SK-N-SH (cell line): ENCODE measurements around the gene CD38. TPM values are rescaled to one million over a fixed set of nuclear protein-coding genes. Genes with fewer than 3 reads are reported as not detected.

ENCODE experiments used
- CTCF ChIA-PET: fragments of 300-600, 350-600 bp; formaldehyde crosslinking; extraction: SDS; loops from one replicate; lab custom pipeline; 2021; lab: Yijun Ruan, JAX
- POLR2A ChIA-PET: fragments of 350-600 bp; sonication (Branson Sonifier 250); formaldehyde crosslinking; extraction: SDS; loops from one replicate; lab custom pipeline; 2020; ENCODE audit warnings: antibody characterized with exemption, inconsistent platforms; lab: Yijun Ruan, JAX
- DNase-seq: peaks from one replicate; pipeline ENCODE4 v3.0.0; 2012
- H2AFZ ChIP-seq: fragments of 200-600 bp; sonication (generic); 2 replicates; pipeline ENCODE4 v1.8.1; 2016; ENCODE audit warnings: antibody characterized with exemption, mild to moderate bottlenecking, low read depth
- H3F3A ChIP-seq: fragments of 200-600 bp; sonication (generic); replicated peaks from 2 replicates; pipeline ENCODE3; 2016; ENCODE audit warnings: antibody characterized with exemption, mild to moderate bottlenecking; ENCODE audit not compliant: insufficient read depth
- H3K27ac ChIP-seq, 2 experiments: fragments of 200-500 bp in 1 of 2; fragments of 200-600 bp in 1 of 2; sonication (Bioruptor generic) in 1 of 2; sonication (generic), shearing (Covaris generic) in 1 of 2; 2 replicates each; pipeline versions ENCODE4 v1.5.1 to v1.6.1; 2014 to 2016; ENCODE audit warnings: low read depth in 2 of 2, inconsistent platforms in 1 of 2, low read length in 1 of 2, mild to moderate bottlenecking in 1 of 2, mixed read lengths in 1 of 2
- H3K27me3 ChIP-seq: fragments of 200-600 bp; sonication (generic), shearing (Covaris generic); 2 replicates; pipeline ENCODE4 v1.6.1; 2016; ENCODE audit warnings: mixed run types; ENCODE audit not compliant: insufficient read depth
- H3K36me3 ChIP-seq, 2 experiments: fragments of 200-500 bp in 1 of 2; fragments of 200-600 bp in 1 of 2; sonication (Bioruptor generic) in 1 of 2; sonication (generic) in 1 of 2; replicated peaks in 1 of 2; 2 replicates each; pipeline versions ENCODE3 to v1.5.1; 2014 to 2016; ENCODE audit warnings: low read length in 1 of 2, mild to moderate bottlenecking in 1 of 2; ENCODE audit not compliant: insufficient read depth in 2 of 2, control insufficient read depth in 1 of 2
- H3K4me1 ChIP-seq, 2 experiments: fragments of 200-500 bp in 1 of 2; fragments of 200-600 bp in 1 of 2; sonication (Bioruptor generic) in 1 of 2; sonication (generic), shearing (Covaris generic) in 1 of 2; 2 replicates each; pipeline versions ENCODE4 v1.5.1 to v1.6.1; 2014 to 2016; ENCODE audit warnings: low read depth in 1 of 2, low read length in 1 of 2, mixed run types in 1 of 2; ENCODE audit not compliant: insufficient read depth in 2 of 2, control insufficient read depth in 1 of 2
- H3K4me2 ChIP-seq: fragments of 200-600 bp; sonication (generic), shearing (Covaris generic); 2 replicates; pipeline ENCODE4 v1.6.1; 2017; ENCODE audit warnings: mixed run types
- H3K4me3 ChIP-seq, 2 experiments: fragments of 200-500 bp in 1 of 2; fragments of 200-600 bp in 1 of 2; sonication (Bioruptor generic) in 1 of 2; sonication (generic), shearing (Covaris generic) in 1 of 2; 2 replicates each; pipeline versions ENCODE4 v1.5.1 to v1.8.1; 2014 to 2016; ENCODE audit warnings: low read depth in 2 of 2, inconsistent platforms in 1 of 2, low read length in 1 of 2, mild to moderate bottlenecking in 1 of 2, mixed read lengths in 1 of 2, moderate library complexity in 1 of 2
- H3K79me2 ChIP-seq: fragments of 200-600 bp; sonication (generic); 2 replicates; pipeline ENCODE4 v1.8.1; 2017; ENCODE audit warnings: mild to moderate bottlenecking; ENCODE audit not compliant: insufficient read depth
- H3K9ac ChIP-seq: fragments of 200-600 bp; sonication (generic); 2 replicates; pipeline ENCODE4 v1.6.1; 2017; ENCODE audit warnings: mixed run types
- H3K9me2 ChIP-seq: fragments of 200-600 bp; sonication (generic); 2 replicates; pipeline ENCODE4 v1.6.1; 2017; ENCODE audit warnings: mixed run types
- H3K9me3 ChIP-seq: fragments of 200-600 bp; sonication (generic); 2 replicates; pipeline ENCODE4 v1.6.1; 2017; ENCODE audit warnings: mixed run types, mild to moderate bottlenecking, moderate library complexity
- H4K20me1 ChIP-seq: fragments of 200-600 bp; sonication (generic); 2 replicates; pipeline ENCODE4 v1.6.1; 2017; ENCODE audit warnings: mild to moderate bottlenecking, mixed run types; ENCODE audit not compliant: insufficient read depth
- CHD2 ChIP-seq: fragments of 150-350 bp; IDR thresholded peaks from 2 replicates; pipeline ENCODE4 v1.6.1; 2018; ENCODE audit warnings: low read length; ENCODE audit not compliant: partially characterized antibody
- EP300 ChIP-seq, 2 experiments: IDR thresholded peaks; 2 replicates each; pipeline versions ENCODE4 v1.4.0 to v1.6.1; 2012; ENCODE audit warnings: borderline replicate concordance in 1 of 2, low read depth in 1 of 2, low read length in 1 of 2
- FOSL2 ChIP-seq: IDR thresholded peaks from 2 replicates; pipeline ENCODE4 v1.4.0; 2012; ENCODE audit warnings: low read depth, mild to moderate bottlenecking, moderate library complexity, borderline replicate concordance
- GABPA ChIP-seq: IDR thresholded peaks from 2 replicates; pipeline ENCODE4 v1.4.0; 2012; ENCODE audit warnings: low read depth, mild to moderate bottlenecking
- JUND ChIP-seq: IDR thresholded peaks from 2 replicates; pipeline ENCODE4 v1.4.0; 2012
- NFIC ChIP-seq: IDR thresholded peaks from 2 replicates; pipeline ENCODE4 v1.4.0; 2012; ENCODE audit warnings: borderline replicate concordance
- NRF1 ChIP-seq: IDR thresholded peaks from 2 replicates; pipeline ENCODE4 v1.6.1; 2012; ENCODE audit warnings: low read depth, mild to moderate bottlenecking, low read length
- POLR2AphosphoS5 ChIP-seq: IDR thresholded peaks from 2 replicates; pipeline ENCODE4 v1.6.1; 2012; ENCODE audit warnings: low read depth, low read length
- RAD21 ChIP-seq: IDR thresholded peaks from 2 replicates; pipeline ENCODE4 v1.6.1; 2012; ENCODE audit warnings: mild to moderate bottlenecking, low read length
- RCOR1 ChIP-seq: fragments of 150-350 bp; IDR thresholded peaks from 2 replicates; pipeline ENCODE4 v1.6.1; 2017; ENCODE audit warnings: antibody characterized with exemption, low read length
- REST ChIP-seq: IDR thresholded peaks from 2 replicates; pipeline ENCODE4 v1.6.1; 2012; ENCODE audit warnings: mild to moderate bottlenecking, low read depth, low read length, moderate library complexity
- SIN3A ChIP-seq: IDR thresholded peaks from 2 replicates; pipeline ENCODE4 v1.6.1; 2012; ENCODE audit warnings: low read depth, mild to moderate bottlenecking, low read length, moderate library complexity, borderline replicate concordance
- SMC3 ChIP-seq: IDR thresholded peaks from 2 replicates; pipeline ENCODE4 v1.6.1; 2012; ENCODE audit warnings: low read depth, low read length, improper control_type of control experiment
- TEAD4 ChIP-seq: IDR thresholded peaks from 2 replicates; pipeline ENCODE4 v1.4.0; 2012; ENCODE audit warnings: mild to moderate bottlenecking, borderline replicate concordance; ENCODE audit not compliant: insufficient read depth
- YY1 ChIP-seq: IDR thresholded peaks from 2 replicates; pipeline ENCODE4 v1.4.0; 2012; ENCODE audit warnings: low read depth, mild to moderate bottlenecking
- WGBS: methylation state at CpG from one replicate; pipeline ENCODE4 v1.1.6; 2017; ENCODE audit warnings: low lambda C conversion rate; 5-methylcytosine and 5-hydroxymethylcytosine counted together
- polyA plus RNA-seq, 3 experiments: library from polyadenylated mRNA; depleted of rRNA; stranded (reverse); fragments of >200 nt; gene quantifications; 2 replicates each; pipeline ENCODE4 v1.2.3, GENCODE V29; 2012
- TF ChIP-seq, protein P1 (sequence below): IDR thresholded peaks from 2 replicates; pipeline ENCODE4 v1.4.0; 2012; ENCODE audit warnings: low read depth
- TF ChIP-seq, protein P2 (sequence below): IDR thresholded peaks from 2 replicates; pipeline ENCODE4 v1.4.0; 2012; ENCODE audit warnings: low read depth, borderline replicate concordance

CD38 gene
- polyA plus RNA-seq, 1 of the 3 experiments (the other 2 are of a cell fraction): 0.02 TPM

DNA sequence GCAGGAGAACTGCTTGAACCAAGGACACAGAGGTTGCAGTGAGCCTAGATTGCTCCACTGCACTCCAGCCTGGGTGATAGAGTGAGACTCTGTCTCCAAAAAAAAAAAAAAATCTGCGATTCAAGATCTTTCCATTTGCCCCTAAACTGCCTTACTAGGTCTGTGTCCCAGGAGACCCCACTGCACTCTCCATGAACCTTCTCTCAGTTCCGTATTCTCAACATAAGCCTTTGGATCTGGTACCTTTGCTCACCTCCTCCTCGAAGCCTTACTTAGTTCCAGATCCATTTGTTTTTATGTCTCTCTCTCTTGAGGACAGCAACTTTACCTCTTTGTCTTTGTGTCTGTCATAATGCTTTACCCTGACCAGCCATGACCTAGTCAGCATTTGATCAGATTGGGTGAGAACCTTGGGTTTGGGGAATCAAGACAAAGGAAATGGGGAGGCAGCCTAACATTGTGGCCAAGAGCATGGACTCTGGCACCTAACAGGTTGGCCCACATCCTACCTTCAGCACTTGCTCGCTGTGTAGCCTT, 41.5 kb upstream of the CD38 start:
- Histone ChIP-seq H3K9me2 (no peaks in the 10 kb centered on the region), H3K27ac (no peak overlapping the region), H3K4me2 (no peak overlapping the region), H3F3A (no peaks in the 10 kb centered on the region), H3K27me3 (no peaks in the 10 kb centered on the region), H3K9ac (no peak overlapping the region), H3K9me3 (no peaks in the 10 kb centered on the region), H3K36me3 (no peaks in the 10 kb centered on the region), H4K20me1 (no peaks in the 10 kb centered on the region), H3K4me3 (no peak overlapping the region), H3K4me1 (0 out of 4 replicates have a peak, but pooled peaks cover 0 to 4% of the 10 kb centered on the region in 2 experiments), H2AFZ (no peak overlapping the region), H3K79me2 (no peaks in the 10 kb centered on the region)
- ChIA-PET CTCF (interaction anchor here (0.5 kb wide), 1 partner anchor 43 kb away, joined by 3 read pairs; no protein-coding TSS in a partner anchor), POLR2A (no interaction called here)
- WGBS: 68% methylated on average over 4 of the region's 4 CpGs
- no peak for DNase-seq
- TF ChIP-seq NRF1 (no peak), SMC3 (no peak), CHD2 (no peak), JUND (no peak), RCOR1 (no peak), EP300 (IDR thresholded peaks at IDR 0.05; ENCODE audit: borderline replicate concordance in 1 of 2, low read depth in 1 of 2, low read length in 1 of 2) (no peak), RAD21 (no peak), NFIC (no peak), SIN3A (no peak), GABPA (no peak), REST (no peak), FOSL2 (no peak), TEAD4 (no peak), YY1 (no peak), POLR2AphosphoS5 (no peak)
- TF ChIP-seq, protein P1, sequence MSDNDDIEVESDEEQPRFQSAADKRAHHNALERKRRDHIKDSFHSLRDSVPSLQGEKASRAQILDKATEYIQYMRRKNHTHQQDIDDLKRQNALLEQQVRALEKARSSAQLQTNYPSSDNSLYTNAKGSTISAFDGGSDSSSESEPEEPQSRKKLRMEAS: no peak
- TF ChIP-seq, protein P2, sequence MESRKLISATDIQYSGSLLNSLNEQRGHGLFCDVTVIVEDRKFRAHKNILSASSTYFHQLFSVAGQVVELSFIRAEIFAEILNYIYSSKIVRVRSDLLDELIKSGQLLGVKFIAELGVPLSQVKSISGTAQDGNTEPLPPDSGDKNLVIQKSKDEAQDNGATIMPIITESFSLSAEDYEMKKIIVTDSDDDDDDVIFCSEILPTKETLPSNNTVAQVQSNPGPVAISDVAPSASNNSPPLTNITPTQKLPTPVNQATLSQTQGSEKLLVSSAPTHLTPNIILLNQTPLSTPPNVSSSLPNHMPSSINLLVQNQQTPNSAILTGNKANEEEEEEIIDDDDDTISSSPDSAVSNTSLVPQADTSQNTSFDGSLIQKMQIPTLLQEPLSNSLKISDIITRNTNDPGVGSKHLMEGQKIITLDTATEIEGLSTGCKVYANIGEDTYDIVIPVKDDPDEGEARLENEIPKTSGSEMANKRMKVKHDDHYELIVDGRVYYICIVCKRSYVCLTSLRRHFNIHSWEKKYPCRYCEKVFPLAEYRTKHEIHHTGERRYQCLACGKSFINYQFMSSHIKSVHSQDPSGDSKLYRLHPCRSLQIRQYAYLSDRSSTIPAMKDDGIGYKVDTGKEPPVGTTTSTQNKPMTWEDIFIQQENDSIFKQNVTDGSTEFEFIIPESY: no peak
